ENCODE data around the gene LTBP1. TPM values are rescaled to one million over a fixed set of nuclear protein-coding genes. Genes with fewer than 3 reads are reported as not detected.
"Not testable (repeated sequence)": the region's sequence is repeated elsewhere in the genome, so short reads cannot be mapped to it uniquely, and the experiment has no call there.

Gene LTBP1
- total RNA-seq, 1 donor from 2014 or later: 22.1 TPM

DNA sequence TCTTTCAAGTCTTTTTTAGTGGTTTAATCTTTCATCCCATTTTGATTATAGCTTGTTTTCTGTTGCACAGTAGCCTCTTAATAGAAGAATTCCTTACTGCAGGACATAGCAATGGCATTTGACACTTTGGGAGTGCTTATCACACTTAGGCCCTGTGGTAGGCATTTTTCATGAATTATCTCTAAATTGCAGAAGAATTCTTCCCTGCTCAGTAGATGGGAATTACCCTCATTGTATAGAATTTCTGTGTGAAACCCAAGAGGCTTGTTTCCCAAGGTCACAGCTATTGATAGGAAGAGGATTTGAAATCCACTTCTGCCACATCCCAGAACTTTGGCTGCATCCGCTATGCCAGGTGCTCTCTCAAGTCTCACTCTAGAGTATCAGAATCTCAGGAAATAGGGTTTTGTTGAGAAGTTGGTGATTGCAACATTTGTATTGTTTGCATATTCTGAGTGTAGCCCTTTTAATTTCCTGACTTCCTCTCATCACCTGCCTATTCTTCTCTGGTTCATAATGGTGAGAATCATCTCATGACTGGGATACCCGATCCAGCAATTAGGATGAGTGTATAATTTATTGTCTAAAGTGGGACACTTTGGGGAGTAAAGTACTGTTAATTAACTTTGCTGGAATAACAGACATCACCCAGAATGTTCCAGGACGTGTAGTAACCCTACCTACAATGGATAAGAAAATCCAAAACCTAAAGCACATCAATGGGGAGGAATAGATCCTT is 274.5 kb downstream of the LTBP1 start:
- peak in 1 of 2 donors; percentile 86 for DNase-seq (ENCODE audit: low read depth in 2 of 2)

GRCh38 chr2:33222309-33222708 is 275.6 kb downstream of the LTBP1 start:
- DNase-seq (ENCODE audit: low read depth in 2 of 2): no peak

DNA sequence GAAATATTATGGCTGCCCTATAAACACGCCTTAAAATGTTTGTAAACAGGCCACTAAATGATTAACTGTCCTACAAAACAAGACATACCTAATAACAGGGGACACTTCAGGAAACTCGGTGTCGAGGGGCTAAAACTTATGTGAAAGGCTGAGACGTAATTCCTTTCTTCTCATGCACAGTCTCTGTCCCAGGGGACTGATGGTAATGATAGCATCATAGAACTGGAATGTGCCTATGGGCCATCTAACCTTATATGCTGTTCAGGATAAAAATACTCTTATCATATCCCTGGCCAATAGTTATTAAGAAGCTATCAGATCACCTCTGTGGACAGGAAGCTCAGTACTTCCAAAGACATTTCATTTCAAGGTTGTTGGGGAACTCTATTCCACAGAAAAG is 277.1 kb downstream of the LTBP1 start:
- DNase-seq (ENCODE audit: low read depth in 2 of 2): no peak

GRCh38 chr2:33225350-33225749 is 278.6 kb downstream of the LTBP1 start:
- DNase-seq (ENCODE audit: low read depth in 2 of 2): no peak

- DNase-seq (ENCODE audit: low read depth in 2 of 2): no peak
Observed at GRCh38 chr2:33226546-33226945, 279.8 kb downstream of the LTBP1 start.

DNA sequence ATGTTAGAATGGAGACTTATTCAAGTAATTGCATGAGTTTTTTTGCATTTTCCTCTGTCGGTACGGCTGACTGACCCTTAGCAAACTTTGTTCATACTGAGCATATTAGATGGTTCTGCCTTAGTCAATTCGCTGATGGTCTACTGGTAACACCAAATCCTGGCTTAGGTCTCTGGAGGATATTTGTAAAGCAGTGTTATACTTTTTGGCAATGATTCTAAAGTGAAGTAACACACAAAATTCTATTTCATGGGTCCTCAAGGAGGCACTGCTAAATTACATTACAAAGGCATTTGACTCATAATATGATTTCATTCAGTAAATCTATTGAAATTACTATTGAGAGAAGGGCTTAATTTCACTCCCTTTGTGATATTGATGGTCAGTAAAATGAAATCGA is 282.9 kb downstream of the LTBP1 start:
- DNase-seq (ENCODE audit: low read depth in 2 of 2): no peak

DNA sequence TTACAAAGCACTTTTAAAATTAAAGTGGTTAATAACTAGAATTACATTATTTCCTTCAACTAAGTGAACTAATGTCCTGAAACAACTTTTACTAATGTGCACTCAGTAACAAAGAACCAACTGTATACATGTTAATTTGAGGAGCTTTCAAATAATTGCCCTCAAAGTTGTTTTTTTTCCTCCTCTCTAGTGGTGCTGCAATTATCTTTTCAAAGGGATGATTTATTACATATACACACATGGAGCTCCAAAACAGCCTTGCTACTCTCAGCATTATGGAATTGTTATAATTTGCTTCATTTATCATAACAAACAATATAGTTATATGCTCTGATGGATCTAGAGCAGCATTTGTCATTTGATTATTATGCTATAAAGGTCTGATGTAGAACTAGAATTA is 283.4 kb downstream of the LTBP1 start:
- no peak for DNase-seq (ENCODE audit: low read depth in 2 of 2)

GRCh38 chr2:33230842-33231241 is 284.1 kb downstream of the LTBP1 start:
- no peak for DNase-seq (ENCODE audit: low read depth in 2 of 2)

DNA sequence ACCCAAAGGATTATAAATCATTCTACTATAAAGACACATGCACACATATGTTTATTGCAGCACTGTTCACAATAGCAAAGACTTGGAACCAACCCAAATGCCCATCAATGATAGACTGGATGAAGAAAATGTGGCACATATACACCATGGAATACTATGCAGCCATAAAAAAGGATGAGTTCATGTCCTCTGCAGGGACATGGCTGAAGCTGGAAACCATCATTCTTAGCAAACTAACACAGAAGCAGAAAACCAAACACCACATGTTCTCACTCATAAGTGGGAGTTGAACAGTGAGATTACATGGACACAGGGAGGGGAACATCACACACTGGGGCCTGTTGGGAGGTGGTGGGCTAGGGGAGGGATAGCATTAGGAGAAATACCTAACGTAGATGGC is 288.8 kb downstream of the LTBP1 start:
- not testable (repeated sequence) for DNase-seq (ENCODE audit: low read depth in 2 of 2)

DNA sequence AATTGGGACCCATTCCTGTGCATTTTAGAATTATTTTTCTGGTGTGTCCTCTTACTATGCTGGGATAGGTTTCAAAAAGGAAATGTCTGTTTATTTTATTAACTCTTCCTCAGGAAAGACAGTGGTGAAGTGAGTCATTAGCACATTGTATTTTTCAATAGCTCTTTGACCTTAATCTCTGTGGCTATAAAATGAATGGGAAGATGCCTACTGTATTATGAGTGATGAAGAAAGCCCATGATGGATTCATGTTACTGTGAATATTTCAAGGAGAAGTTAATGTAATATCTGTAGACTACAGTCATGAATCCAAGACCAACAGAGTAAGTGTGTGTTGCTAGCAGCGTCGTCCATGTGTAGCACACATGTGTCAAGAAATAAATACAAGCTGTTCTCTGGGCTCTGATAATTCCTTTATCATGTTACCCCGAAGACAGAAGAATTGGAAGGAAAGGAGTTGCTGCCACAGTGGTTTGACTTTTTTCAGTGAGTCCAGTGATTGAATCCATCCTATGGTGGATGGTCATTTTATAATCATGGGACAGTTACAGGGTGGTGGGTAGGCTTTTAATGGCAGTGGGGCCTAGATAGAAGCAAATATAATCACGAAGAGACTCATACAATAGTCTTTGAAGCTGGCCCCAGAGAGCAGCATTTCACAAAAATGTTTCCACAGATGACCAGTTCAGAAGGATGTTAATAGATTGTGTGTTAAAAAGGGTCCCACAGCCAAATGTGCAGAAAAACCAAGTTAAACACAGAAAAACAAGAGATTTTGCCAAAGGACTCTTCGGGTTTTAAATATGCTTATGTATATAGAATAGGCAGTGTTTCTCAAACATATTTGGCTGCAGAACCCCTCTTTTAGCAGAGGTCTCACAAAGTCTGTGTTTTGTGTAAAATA is 290.0 kb downstream of the LTBP1 start:
- DNase-seq (ENCODE audit: low read depth in 2 of 2): peak; percentile 83 to 90

DNA sequence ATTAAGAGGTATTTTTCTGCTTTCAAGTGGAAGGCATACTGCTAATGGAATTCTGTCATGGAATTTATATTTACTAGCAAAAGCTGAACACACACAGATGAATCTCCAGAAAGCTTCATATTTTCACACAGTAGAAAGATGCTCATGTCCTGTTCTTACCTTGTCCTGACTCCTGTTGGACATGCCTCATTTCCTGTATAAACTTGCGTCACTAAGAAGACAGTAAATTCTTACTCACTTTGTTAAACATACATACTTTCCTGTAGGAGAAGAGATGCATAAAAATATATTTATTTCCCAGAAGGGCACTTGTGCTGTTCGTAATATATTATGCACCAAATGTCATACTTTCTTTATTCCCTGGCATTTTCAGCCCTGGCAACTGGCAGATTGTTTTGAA is 291.4 kb downstream of the LTBP1 start:
- peak in 1 of 2 donors; percentile 75 for DNase-seq (ENCODE audit: low read depth in 2 of 2)

- DNase-seq (ENCODE audit: low read depth in 2 of 2): peak in 1 of 2 donors; percentile 65
Observed at GRCh38 chr2:33240178-33240577, 293.4 kb downstream of the LTBP1 start.

- DNase-seq (ENCODE audit: low read depth in 2 of 2): peak in 1 of 2 donors; percentile 51
Observed at GRCh38 chr2:33241072-33241471, 294.3 kb downstream of the LTBP1 start.

DNA sequence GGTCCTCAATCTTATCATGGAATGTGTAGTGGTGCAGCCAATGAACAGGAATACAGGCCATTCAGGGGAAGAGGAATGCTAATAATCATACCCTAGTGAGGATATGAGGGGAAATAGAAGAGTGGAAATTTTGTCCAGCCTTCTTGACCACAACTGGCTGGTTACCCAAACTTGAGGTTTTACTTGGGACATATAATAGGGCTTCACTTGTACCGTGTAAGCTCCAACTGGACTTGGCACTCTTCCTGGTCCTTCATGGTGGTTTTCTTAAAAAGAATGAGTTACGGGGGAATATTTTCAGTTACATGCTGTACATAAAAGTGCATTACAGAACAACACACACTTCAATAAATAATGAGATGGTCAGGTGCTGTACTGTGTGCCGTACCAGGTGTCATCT is 294.8 kb downstream of the LTBP1 start:
- DNase-seq (ENCODE audit: low read depth in 2 of 2): no peak

GRCh38 chr2:33242845-33243244 is 296.1 kb downstream of the LTBP1 start:
- peak; percentile 57 to 95 for DNase-seq (ENCODE audit: low read depth in 2 of 2)

DNA sequence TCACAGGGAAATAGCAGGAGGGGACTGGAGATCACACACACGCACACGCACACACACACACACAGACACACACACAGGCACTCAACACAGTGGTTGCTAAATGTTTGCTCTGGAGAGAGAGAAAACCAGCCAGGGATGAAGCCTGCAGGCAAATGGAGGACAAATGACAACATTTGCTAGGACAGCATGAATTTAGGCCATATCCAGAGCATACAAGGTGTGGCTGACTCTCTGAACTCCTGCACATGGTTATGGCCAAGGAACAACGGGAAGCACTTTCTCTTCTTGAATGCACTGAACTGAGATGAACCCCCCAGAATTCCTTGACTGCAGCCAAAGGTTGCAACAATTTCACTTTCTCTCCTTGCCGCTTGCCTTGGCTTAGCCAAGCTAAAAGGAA is 299.7 kb downstream of the LTBP1 start:
- no peak for DNase-seq (ENCODE audit: low read depth in 2 of 2)

- DNase-seq (ENCODE audit: low read depth in 2 of 2): no peak
Observed at GRCh38 chr2:33247365-33247764, 300.6 kb downstream of the LTBP1 start.

GRCh38 chr2:33250417-33251029 is 303.8 kb downstream of the LTBP1 start:
- no peak for DNase-seq (ENCODE audit: low read depth in 2 of 2)

DNA sequence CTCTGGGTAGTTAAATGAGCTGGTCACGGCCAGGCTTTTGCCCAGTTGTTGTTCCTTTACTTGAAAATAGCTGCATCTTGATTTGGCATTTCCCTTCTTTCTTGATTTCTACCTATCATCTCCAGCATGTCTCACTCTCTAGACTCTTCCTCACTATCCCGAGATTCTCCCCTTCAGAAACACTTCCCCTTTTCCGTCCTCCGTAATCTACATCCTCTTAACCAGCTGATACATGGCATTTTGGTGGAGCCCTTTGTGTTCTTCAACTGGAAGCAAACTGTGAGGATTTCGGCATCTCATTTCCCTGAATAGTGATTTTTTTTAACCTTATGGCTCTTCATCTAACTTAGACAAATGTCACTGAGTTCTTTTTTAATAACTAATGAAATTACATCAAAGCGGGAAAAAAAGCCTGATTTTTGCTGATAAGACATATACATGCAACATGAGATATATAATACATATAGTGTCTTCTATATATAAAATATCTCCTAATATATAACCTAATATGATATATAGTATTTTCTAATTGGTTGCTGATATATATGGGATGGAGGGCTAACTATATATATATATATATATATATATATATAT is 309.5 kb downstream of the LTBP1 start:
- DNase-seq (ENCODE audit: low read depth in 2 of 2): no peak

DNA sequence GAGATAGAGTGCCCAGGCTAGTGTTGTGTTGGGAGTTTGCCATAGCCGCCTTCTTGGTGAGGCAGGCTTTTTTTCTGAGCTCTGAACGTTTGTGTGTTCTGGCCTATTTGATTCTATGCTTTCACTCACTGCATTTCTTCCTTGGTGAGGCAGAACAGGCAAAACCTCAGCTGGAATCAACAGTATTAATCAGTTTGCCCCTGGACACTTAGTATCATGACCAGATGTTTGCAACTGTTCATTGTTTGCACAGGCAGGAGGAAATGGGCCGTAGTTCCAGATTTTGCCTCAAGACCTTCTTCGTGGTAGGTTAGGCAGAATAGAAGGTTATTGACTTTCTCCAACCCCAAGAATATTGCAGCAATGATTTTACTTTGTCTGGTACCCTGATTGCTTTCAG is 311.6 kb downstream of the LTBP1 start:
- no peak for DNase-seq (ENCODE audit: low read depth in 2 of 2)

- no peak for DNase-seq (ENCODE audit: low read depth in 2 of 2)
Observed at GRCh38 chr2:33262097-33262496, 315.3 kb downstream of the LTBP1 start.

- DNase-seq (ENCODE audit: low read depth in 2 of 2): no peak
Observed at GRCh38 chr2:33264766-33265165, 318.0 kb downstream of the LTBP1 start.
